Stimulated activated CD4-positive, alpha-beta T cell treated with anti-CD3 and anti-CD28 coated beads, Interleukin-2, amount 100 ng/mL, for 24 hours (primary cell): ENCODE data around the gene NACC2.

Experiments used
- DNase-seq, 2 donors: peaks; one replicate each; pipeline ENCODE4 v3.0.0-alpha.2; 2020

The NACC2 gene

GRCh38 chr9:136055715-136056545, 39.2 kb downstream of the NACC2 start:
- peak in 1 of 2 donors; percentile 29 for DNase-seq

GRCh38 chr9:136054798-136055714, 40.0 kb downstream of the NACC2 start:
- DNase-seq, result no peak

- no peak for DNase-seq
Observed at GRCh38 chr9:136054146-136054545, 40.9 kb downstream of the NACC2 start.

- no peak for DNase-seq
Observed at GRCh38 chr9:136053757-136054142, 41.3 kb downstream of the NACC2 start.

GRCh38 chr9:136052991-136053756, 41.9 kb downstream of the NACC2 start:
- DNase-seq, result no peak

- DNase-seq, result no peak
Observed at GRCh38 chr9:136052472-136052880, 42.6 kb downstream of the NACC2 start.

GRCh38 chr9:136051837-136052471, 43.1 kb downstream of the NACC2 start:
- peak; percentile 33 for DNase-seq

GRCh38 chr9:136051453-136051836, 43.6 kb downstream of the NACC2 start:
- no peak for DNase-seq

GRCh38 chr9:136050701-136051452, 44.2 kb downstream of the NACC2 start:
- DNase-seq, result no peak

GRCh38 chr9:136050266-136050700, 44.8 kb downstream of the NACC2 start:
- DNase-seq, result no peak

- no peak for DNase-seq
Observed at GRCh38 chr9:136049491-136050265, 45.4 kb downstream of the NACC2 start.

GRCh38 chr9:136048560-136049411, 46.3 kb downstream of the NACC2 start:
- no peak for DNase-seq

- DNase-seq, result no peak
Observed at GRCh38 chr9:136047775-136048559, 47.1 kb downstream of the NACC2 start.

GRCh38 chr9:136047076-136047774, 47.9 kb downstream of the NACC2 start:
- DNase-seq, result no peak

- DNase-seq, result no peak
Observed at GRCh38 chr9:136046554-136046920, 48.6 kb downstream of the NACC2 start.

- DNase-seq, result no peak
Observed at GRCh38 chr9:136045595-136046553, 49.2 kb downstream of the NACC2 start.

GRCh38 chr9:136044971-136045594, 50.0 kb downstream of the NACC2 start:
- DNase-seq, result no peak
